ENCODE measurements around the gene ARRB1. TPM values are rescaled to one million over a fixed set of nuclear protein-coding genes. Genes with fewer than 3 reads are reported as not detected.

ARRB1 gene
- total and polyA plus RNA-seq, 9 donors: 15.2 to 68.0 (median 27.2) TPM

GRCh38 chr11:75293903-75294302 lies 57.6 kb downstream of the ARRB1 start:
- 82 to 90% (median 86%) methylated on average over 2 of the region's 2 CpGs for WGBS, 3 donors
- H3K27ac ChIP-seq: no peak overlapping the region
- intact Hi-C loops (cut with DNase I): no loop called here
- no peaks in the 10 kb centered on the region for H3K36me3 ChIP-seq
- no peaks in the 10 kb centered on the region for H3K9me3 ChIP-seq
- TF ChIP-seq CTCF (IDR thresholded peaks at IDR 0.05) (no peak), POLR2A (IDR thresholded peaks at IDR 0.05) (no peak), EP300 (IDR thresholded peaks at IDR 0.05) (no peak)
- no peaks in the 10 kb centered on the region for H3K27me3 ChIP-seq
- no peak overlapping the region for H3K4me3 ChIP-seq
- no peak for DNase-seq
- no peaks in the 10 kb centered on the region for H3K4me1 ChIP-seq (ENCODE audit: insufficient read depth)

- no peak for TF ChIP-seq EP300 (IDR thresholded peaks at IDR 0.05)
- TF ChIP-seq POLR2A (IDR thresholded peaks at IDR 0.05): no peak
- no peak for TF ChIP-seq CTCF (IDR thresholded peaks at IDR 0.05)
- no peak overlapping the region for H3K4me3 ChIP-seq
- no peaks in the 10 kb centered on the region for H3K9me3 ChIP-seq
- no peaks in the 10 kb centered on the region for H3K36me3 ChIP-seq
- intact Hi-C loops (cut with DNase I): no loop called here
- no peaks in the 10 kb centered on the region for H3K4me1 ChIP-seq (ENCODE audit: insufficient read depth)
- 72 to 83% (median 73%) methylated on average over 3 of the region's 3 CpGs for whole genome bisulfite sequencing, 3 donors
- no peak overlapping the region for H3K27ac ChIP-seq
- DNase-seq: no peak
- no peaks in the 10 kb centered on the region for H3K27me3 ChIP-seq
These were observed 58.5 kb downstream of the ARRB1 start for GRCh38 chr11:75292943-75293342.

- no peak for TF ChIP-seq POLR2A (IDR thresholded peaks at IDR 0.05)
- no peak for TF ChIP-seq CTCF (IDR thresholded peaks at IDR 0.05)
- no peak for TF ChIP-seq EP300 (IDR thresholded peaks at IDR 0.05)
- Histone ChIP-seq H3K36me3 (no peaks in the 10 kb centered on the region), H3K4me3 (no peak overlapping the region), H3K27ac (no peak overlapping the region), H3K4me1 (ENCODE audit: insufficient read depth) (no peaks in the 10 kb centered on the region), H3K9me3 (no peaks in the 10 kb centered on the region), H3K27me3 (no peaks in the 10 kb centered on the region)
- intact Hi-C loops (cut with DNase I): no loop called here
- DNase-seq: no peak
- WGBS, 3 donors: 82 to 97% (median 94%) methylated on average over 6 of the region's 6 CpGs
These were observed 59.7 kb downstream of the ARRB1 start for GRCh38 chr11:75291741-75292140.

DNA sequence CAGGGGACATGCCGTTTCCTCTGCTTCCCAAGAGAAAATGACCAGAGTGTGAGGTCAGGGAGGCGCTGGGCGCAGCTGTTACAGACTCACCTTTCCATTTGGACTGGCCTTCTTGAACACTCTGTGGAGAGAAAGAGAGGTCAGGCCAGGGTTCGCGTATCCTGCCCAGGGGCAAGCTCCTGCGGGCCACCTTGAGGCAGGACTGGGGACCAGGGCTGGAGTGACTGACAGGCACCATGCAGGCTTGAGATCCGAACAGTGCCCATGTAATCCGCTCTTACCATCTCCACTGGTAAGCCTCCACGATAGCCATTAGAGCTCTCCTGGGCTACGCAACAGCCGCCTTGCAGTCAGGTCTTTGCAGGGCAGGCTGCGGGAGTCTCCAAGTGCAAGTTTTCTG lies 61.5 kb downstream of the ARRB1 start:
- 92 to 97% (median 94%) methylated on average over 12 of the region's 12 CpGs for WGBS, 3 donors
- DNase-seq: no peak
- H3K4me1 ChIP-seq (ENCODE audit: insufficient read depth): no peaks in the 10 kb centered on the region
- no peak for TF ChIP-seq CTCF (IDR thresholded peaks at IDR 0.05)
- no peak for TF ChIP-seq POLR2A (IDR thresholded peaks at IDR 0.05)
- no peak for TF ChIP-seq EP300 (IDR thresholded peaks at IDR 0.05)
- no peaks in the 10 kb centered on the region for H3K36me3 ChIP-seq
- intact Hi-C loops (cut with DNase I): no loop called here
- no peak overlapping the region for H3K27ac ChIP-seq
- H3K4me3 ChIP-seq: no peak overlapping the region
- H3K27me3 ChIP-seq: no peaks in the 10 kb centered on the region
- no peaks in the 10 kb centered on the region for H3K9me3 ChIP-seq

DNA sequence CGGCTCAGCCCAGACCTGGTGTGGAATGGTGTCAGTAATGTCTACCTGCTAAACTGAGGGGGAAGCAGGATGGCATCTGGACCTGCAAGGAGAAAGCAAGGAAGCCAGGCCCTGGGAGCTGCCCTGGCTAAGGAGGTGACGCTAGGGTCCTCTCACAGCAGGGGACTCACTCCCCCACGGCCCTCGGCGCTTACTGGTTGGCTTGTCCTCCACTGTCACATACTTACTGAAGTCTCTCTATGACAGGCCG lies 62.0 kb downstream of the ARRB1 start:
- Histone ChIP-seq H3K9me3 (no peaks in the 10 kb centered on the region), H3K27ac (no peak overlapping the region), H3K4me3 (no peak overlapping the region), H3K4me1 (ENCODE audit: insufficient read depth) (no peaks in the 10 kb centered on the region), H3K36me3 (no peaks in the 10 kb centered on the region), H3K27me3 (no peaks in the 10 kb centered on the region)
- intact Hi-C loops (cut with DNase I): no loop called here
- WGBS, 3 donors: 84 to 86% (median 86%) methylated on average over 6 of the region's 6 CpGs
- TF ChIP-seq CTCF (IDR thresholded peaks at IDR 0.05): no peak
- no peak for TF ChIP-seq POLR2A (IDR thresholded peaks at IDR 0.05)
- no peak for DNase-seq
